Adrenal gland (tissue), 5 donors: ENCODE data around the gene TGFBR3.

Source experiments
- POLR2A ChIP-seq, 2 donors: fragments of 450-650 bp; IDR thresholded peaks; one replicate each; pipeline ENCODE4 v1.6.1; 2017; ENCODE audit warnings: antibody characterized with exemption in 2 of 2, mild to moderate bottlenecking in 2 of 2, moderate library complexity in 1 of 2
- TF ChIP-seq, protein P1 (sequence below), 6 experiments: fragments of 450-650 bp in 4 of 6; fragments of 200-600 bp in 2 of 6; sonication (generic) in 1 of 6; IDR thresholded peaks; 1 replicate in 5 of 6; 2 replicates in 1 of 6; pipeline versions ENCODE4 v1.5.1 to v1.8.0; 2016 to 2021; ENCODE audit warnings: antibody characterized with exemption in 6 of 6, mild to moderate bottlenecking in 2 of 6, moderate library complexity in 1 of 6
- donor health status: DM: no; HTN: no; CAD: no.

DNA sequence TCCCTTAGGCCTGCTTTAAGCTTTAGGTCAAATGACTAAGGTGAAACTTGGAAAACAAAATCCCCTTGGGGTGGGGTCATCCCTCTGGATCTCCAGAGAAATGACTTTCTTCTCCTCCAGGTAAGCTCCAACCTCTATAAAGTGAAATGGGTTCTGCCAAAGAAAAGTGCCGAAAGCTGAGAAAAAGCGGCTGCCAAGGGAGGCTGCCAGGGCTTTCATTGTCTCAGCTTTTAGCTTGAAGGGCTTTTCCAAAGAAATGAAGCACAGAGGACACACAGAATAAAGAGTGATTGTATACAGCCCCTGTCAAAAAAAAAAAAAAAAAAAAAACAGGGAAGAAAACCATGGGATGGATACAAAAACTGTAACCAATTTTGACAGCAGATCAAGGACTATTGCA lies 126.9 kb downstream of the TGFBR3 start:
- TF ChIP-seq, protein P1, sequence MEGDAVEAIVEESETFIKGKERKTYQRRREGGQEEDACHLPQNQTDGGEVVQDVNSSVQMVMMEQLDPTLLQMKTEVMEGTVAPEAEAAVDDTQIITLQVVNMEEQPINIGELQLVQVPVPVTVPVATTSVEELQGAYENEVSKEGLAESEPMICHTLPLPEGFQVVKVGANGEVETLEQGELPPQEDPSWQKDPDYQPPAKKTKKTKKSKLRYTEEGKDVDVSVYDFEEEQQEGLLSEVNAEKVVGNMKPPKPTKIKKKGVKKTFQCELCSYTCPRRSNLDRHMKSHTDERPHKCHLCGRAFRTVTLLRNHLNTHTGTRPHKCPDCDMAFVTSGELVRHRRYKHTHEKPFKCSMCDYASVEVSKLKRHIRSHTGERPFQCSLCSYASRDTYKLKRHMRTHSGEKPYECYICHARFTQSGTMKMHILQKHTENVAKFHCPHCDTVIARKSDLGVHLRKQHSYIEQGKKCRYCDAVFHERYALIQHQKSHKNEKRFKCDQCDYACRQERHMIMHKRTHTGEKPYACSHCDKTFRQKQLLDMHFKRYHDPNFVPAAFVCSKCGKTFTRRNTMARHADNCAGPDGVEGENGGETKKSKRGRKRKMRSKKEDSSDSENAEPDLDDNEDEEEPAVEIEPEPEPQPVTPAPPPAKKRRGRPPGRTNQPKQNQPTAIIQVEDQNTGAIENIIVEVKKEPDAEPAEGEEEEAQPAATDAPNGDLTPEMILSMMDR (IDR thresholded peaks at IDR 0.05), result no peak
- no peak for TF ChIP-seq POLR2A (IDR thresholded peaks at IDR 0.05)
